ENCODE measurements around the gene SREBF1. TPM values are rescaled to one million over a fixed set of nuclear protein-coding genes. Genes with fewer than 3 reads are reported as not detected.

Gene SREBF1
- total RNA-seq, 1 donor from 2014 or later, result 23.0 TPM

GRCh38 chr17:17814162-17815061, 22.4 kb downstream of the SREBF1 start:
- no peaks in the 10 kb centered on the region for H3K9me3 ChIP-seq (ENCODE audit: control insufficient read depth in 3 of 3, low read length in 3 of 3)
- H3K4me3 ChIP-seq (ENCODE audit: low read length in 3 of 3), result peak overlapping the region in 2 of 3 donors; percentile 35 to 48
- H3K4me1 ChIP-seq (ENCODE audit: control insufficient read depth in 3 of 3, insufficient read depth in 3 of 3, low read length in 3 of 3), result peaks cover 68 to 77% (median 74%) of the 10 kb centered on the region in 3 donors
- no peaks in the 10 kb centered on the region for H3K27me3 ChIP-seq (ENCODE audit: control insufficient read depth in 3 of 3, insufficient read depth in 3 of 3, low read length in 3 of 3)
- peak overlapping the region; percentile 12 to 87 (median 57) for H3K9ac ChIP-seq (ENCODE audit: low read depth in 1 of 3, low read length in 3 of 3)
- peaks cover 66 to 68% (median 67%) of the 10 kb centered on the region in 3 donors for H3K36me3 ChIP-seq (ENCODE audit: control insufficient read depth in 3 of 3, insufficient read depth in 3 of 3, low read length in 3 of 3)
- H3K27ac ChIP-seq (ENCODE audit: low read depth, low read length), result peak overlapping the region; percentile 95

- H3K36me3 ChIP-seq (ENCODE audit: control insufficient read depth in 3 of 3, insufficient read depth in 3 of 3, low read length in 3 of 3), result peaks cover 59 to 61% (median 60%) of the 10 kb centered on the region in 3 donors
- peaks cover 61 to 70% (median 67%) of the 10 kb centered on the region in 3 donors for H3K4me1 ChIP-seq (ENCODE audit: control insufficient read depth in 3 of 3, insufficient read depth in 3 of 3, low read length in 3 of 3)
- peak overlapping the region in 1 of 3 donors; percentile 87 for H3K9ac ChIP-seq (ENCODE audit: low read depth in 1 of 3, low read length in 3 of 3)
- H3K27ac ChIP-seq (ENCODE audit: low read depth, low read length), result peak overlapping the region; percentile 95
- H3K4me3 ChIP-seq (ENCODE audit: low read length in 3 of 3), result no peak overlapping the region
- no peaks in the 10 kb centered on the region for H3K27me3 ChIP-seq (ENCODE audit: control insufficient read depth in 3 of 3, insufficient read depth in 3 of 3, low read length in 3 of 3)
- no peaks in the 10 kb centered on the region for H3K9me3 ChIP-seq (ENCODE audit: control insufficient read depth in 3 of 3, low read length in 3 of 3)
Measured at GRCh38 chr17:17813725-17814095, 23.1 kb downstream of the SREBF1 start.

GRCh38 chr17:17813055-17813724, 23.6 kb downstream of the SREBF1 start:
- Histone ChIP-seq H3K4me3 (ENCODE audit: low read length in 3 of 3) (no peak overlapping the region), H3K9ac (ENCODE audit: low read depth in 1 of 3, low read length in 3 of 3) (no peak overlapping the region), H3K27me3 (ENCODE audit: control insufficient read depth in 3 of 3, insufficient read depth in 3 of 3, low read length in 3 of 3) (no peaks in the 10 kb centered on the region), H3K36me3 (ENCODE audit: control insufficient read depth in 3 of 3, insufficient read depth in 3 of 3, low read length in 3 of 3) (peaks cover 54 to 55% (median 55%) of the 10 kb centered on the region in 3 donors), H3K4me1 (ENCODE audit: control insufficient read depth in 3 of 3, insufficient read depth in 3 of 3, low read length in 3 of 3) (peaks cover 56 to 65% (median 62%) of the 10 kb centered on the region in 3 donors), H3K27ac (ENCODE audit: low read depth, low read length) (no peak overlapping the region), H3K9me3 (ENCODE audit: control insufficient read depth in 3 of 3, low read length in 3 of 3) (no peaks in the 10 kb centered on the region)

DNA sequence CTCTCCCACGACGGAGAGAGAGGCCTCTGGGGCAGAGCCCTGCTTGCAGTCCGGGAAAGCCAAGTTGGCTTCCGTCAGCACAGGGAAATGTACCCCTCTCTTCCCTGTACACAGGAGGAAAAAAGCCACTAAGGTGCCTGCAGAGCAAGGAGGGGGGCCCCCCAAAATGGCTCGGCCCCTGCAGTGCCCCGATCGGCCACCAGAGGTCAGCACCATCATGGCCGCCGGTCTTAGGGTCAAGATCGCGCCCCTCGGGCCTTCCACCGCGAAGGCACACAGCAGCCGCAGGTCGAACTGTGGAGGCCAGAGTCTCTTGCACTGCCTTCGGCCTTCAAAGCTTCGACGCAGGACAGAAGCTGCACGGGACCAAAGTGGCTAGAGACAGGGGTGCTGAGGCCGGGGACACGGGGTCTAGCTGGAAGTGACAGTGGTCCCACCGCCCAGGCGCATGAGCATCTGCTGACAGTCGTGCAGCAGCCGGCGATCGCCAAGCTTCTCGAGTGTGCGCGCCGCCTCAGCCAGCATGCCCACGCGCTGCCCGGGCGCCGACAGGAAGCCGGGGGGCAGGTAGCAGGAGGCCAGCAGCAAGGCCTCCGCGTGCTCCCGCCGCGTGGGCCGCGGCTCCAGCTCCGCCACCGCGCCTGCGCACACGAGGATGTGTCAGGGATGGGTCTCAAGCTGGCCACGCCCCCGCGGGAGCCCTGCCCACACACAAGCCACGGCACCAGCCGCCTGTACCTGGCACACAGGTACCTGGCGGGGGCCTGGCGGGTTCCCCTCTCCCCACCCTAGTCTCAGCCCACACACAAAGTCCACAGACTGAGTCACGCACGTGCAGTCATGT, 24.4 kb downstream of the SREBF1 start:
- peak overlapping the region in 1 of 3 donors; percentile 16 for H3K9ac ChIP-seq (ENCODE audit: low read depth in 1 of 3, low read length in 3 of 3)
- peaks cover 49 to 51% (median 49%) of the 10 kb centered on the region in 3 donors for H3K36me3 ChIP-seq (ENCODE audit: control insufficient read depth in 3 of 3, insufficient read depth in 3 of 3, low read length in 3 of 3)

DNA sequence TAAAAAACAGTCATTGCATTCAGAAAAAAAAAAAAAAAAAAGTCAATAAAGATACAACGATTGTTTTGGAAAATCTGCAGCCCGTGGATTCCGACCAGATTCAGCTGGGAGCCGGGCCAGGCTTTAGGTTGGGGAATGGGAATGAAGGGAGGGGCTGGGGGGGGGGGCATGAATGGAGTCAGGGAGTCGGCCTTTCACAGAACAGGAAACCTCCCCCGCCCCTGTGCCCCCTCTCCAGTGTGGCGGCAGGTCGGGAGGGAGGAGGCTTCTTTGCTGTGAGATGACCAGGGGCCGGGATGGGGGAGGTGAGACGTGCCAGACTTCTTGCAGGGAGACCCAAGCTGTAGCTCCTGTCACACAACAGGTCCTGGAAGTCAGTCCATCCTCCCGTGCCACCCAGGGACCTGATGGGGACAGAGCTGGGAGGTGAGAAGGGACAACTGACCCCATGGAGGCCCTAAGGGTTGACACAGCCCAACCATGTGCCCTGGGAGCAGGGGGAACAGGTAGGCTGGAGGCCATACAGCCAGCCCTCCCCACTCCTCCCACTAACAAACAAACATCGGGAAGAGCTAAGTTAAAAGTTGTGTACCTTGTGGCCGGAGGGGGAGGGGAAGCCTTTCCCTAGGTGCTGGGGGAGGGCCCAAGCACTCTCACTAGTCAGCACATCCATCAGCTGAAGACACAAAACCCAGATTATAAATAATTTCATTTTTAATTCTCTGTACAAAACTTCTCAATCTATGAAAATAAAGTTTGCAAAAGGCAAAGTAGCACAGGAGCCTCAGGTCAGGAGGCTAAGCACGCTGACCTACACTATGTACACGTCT, 25.2 kb downstream of the SREBF1 start:
- no peaks in the 10 kb centered on the region for H3K27me3 ChIP-seq (ENCODE audit: control insufficient read depth in 3 of 3, insufficient read depth in 3 of 3, low read length in 3 of 3)
- no peaks in the 10 kb centered on the region for H3K9me3 ChIP-seq (ENCODE audit: control insufficient read depth in 3 of 3, low read length in 3 of 3)
- H3K36me3 ChIP-seq (ENCODE audit: control insufficient read depth in 3 of 3, insufficient read depth in 3 of 3, low read length in 3 of 3), result peaks cover 41 to 42% (median 41%) of the 10 kb centered on the region in 3 donors
- no peak overlapping the region for H3K27ac ChIP-seq (ENCODE audit: low read depth, low read length)
- peaks cover 44 to 56% (median 52%) of the 10 kb centered on the region in 3 donors for H3K4me1 ChIP-seq (ENCODE audit: control insufficient read depth in 3 of 3, insufficient read depth in 3 of 3, low read length in 3 of 3)
- H3K9ac ChIP-seq (ENCODE audit: low read depth in 1 of 3, low read length in 3 of 3), result peak overlapping the region in 1 of 3 donors; percentile 25
- no peak overlapping the region for H3K4me3 ChIP-seq (ENCODE audit: low read length in 3 of 3)

More for the DNA sequence above, 24.4 kb downstream of the SREBF1 start:
- no peaks in the 10 kb centered on the region for H3K9me3 ChIP-seq (ENCODE audit: control insufficient read depth in 3 of 3, low read length in 3 of 3)
- H3K4me3 ChIP-seq (ENCODE audit: low read length in 3 of 3), result no peak overlapping the region
- no peaks in the 10 kb centered on the region for H3K27me3 ChIP-seq (ENCODE audit: control insufficient read depth in 3 of 3, insufficient read depth in 3 of 3, low read length in 3 of 3)
- peaks cover 49 to 63% (median 55%) of the 10 kb centered on the region in 3 donors for H3K4me1 ChIP-seq (ENCODE audit: control insufficient read depth in 3 of 3, insufficient read depth in 3 of 3, low read length in 3 of 3)
- H3K27ac ChIP-seq (ENCODE audit: low read depth, low read length), result peak overlapping the region; percentile 7

GRCh38 chr17:17810895-17811248, 25.9 kb downstream of the SREBF1 start:
- Histone ChIP-seq H3K27ac (ENCODE audit: low read depth, low read length) (no peak overlapping the region), H3K9ac (ENCODE audit: low read depth in 1 of 3, low read length in 3 of 3) (no peak overlapping the region), H3K27me3 (ENCODE audit: control insufficient read depth in 3 of 3, insufficient read depth in 3 of 3, low read length in 3 of 3) (no peaks in the 10 kb centered on the region), H3K4me3 (ENCODE audit: low read length in 3 of 3) (no peak overlapping the region), H3K9me3 (ENCODE audit: control insufficient read depth in 3 of 3, low read length in 3 of 3) (no peaks in the 10 kb centered on the region), H3K36me3 (ENCODE audit: control insufficient read depth in 3 of 3, insufficient read depth in 3 of 3, low read length in 3 of 3) (peaks cover 35 to 37% (median 36%) of the 10 kb centered on the region in 3 donors), H3K4me1 (ENCODE audit: control insufficient read depth in 3 of 3, insufficient read depth in 3 of 3, low read length in 3 of 3) (peaks cover 40 to 57% (median 54%) of the 10 kb centered on the region in 3 donors)

GRCh38 chr17:17810084-17810894, 26.5 kb downstream of the SREBF1 start:
- no peaks in the 10 kb centered on the region for H3K27me3 ChIP-seq (ENCODE audit: control insufficient read depth in 3 of 3, insufficient read depth in 3 of 3, low read length in 3 of 3)
- no peak overlapping the region for H3K4me3 ChIP-seq (ENCODE audit: low read length in 3 of 3)
- H3K9ac ChIP-seq (ENCODE audit: low read depth in 1 of 3, low read length in 3 of 3), result peak overlapping the region in 1 of 3 donors; percentile 16
- H3K36me3 ChIP-seq (ENCODE audit: control insufficient read depth in 3 of 3, insufficient read depth in 3 of 3, low read length in 3 of 3), result peaks cover 29 to 34% (median 32%) of the 10 kb centered on the region in 3 donors
- H3K27ac ChIP-seq (ENCODE audit: low read depth, low read length), result peak overlapping the region; percentile 36
- no peaks in the 10 kb centered on the region for H3K9me3 ChIP-seq (ENCODE audit: control insufficient read depth in 3 of 3, low read length in 3 of 3)
- H3K4me1 ChIP-seq (ENCODE audit: control insufficient read depth in 3 of 3, insufficient read depth in 3 of 3, low read length in 3 of 3), result peaks cover 40 to 57% (median 54%) of the 10 kb centered on the region in 3 donors

DNA sequence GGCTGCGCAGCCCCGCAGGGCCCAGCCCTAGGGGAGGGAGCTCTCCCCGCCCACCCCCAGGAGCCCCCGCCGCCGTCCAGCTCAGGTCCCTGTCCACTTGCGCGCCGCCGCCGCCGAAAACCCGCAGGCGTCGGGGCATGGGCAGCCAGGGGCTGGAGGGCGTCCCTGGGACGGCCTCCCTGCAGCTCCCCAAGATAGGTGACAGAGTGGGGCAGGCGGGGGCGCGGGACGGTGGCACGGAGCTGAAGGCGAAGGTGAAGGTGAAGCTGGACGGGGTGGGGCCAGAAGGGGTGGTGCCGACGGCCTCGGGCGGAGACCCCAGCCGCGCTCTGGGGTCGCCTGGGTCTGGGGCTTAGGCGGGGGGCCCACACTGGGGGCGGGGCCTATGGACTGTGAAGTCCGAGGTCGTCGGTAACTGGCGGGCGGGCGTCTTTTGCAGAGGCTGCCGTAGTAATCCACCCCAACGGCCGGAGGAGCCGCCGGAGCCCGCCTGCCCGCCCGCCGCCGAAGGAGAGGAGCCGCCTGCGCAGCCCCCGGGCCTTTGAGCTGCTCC, 27.2 kb downstream of the SREBF1 start:
- Histone ChIP-seq H3K9ac (ENCODE audit: low read depth in 1 of 3, low read length in 3 of 3) (no peak overlapping the region), H3K4me1 (ENCODE audit: control insufficient read depth in 3 of 3, insufficient read depth in 3 of 3, low read length in 3 of 3) (peaks cover 34 to 54% (median 50%) of the 10 kb centered on the region in 3 donors), H3K4me3 (ENCODE audit: low read length in 3 of 3) (no peak overlapping the region), H3K36me3 (ENCODE audit: control insufficient read depth in 3 of 3, insufficient read depth in 3 of 3, low read length in 3 of 3) (peaks cover 28 to 32% (median 29%) of the 10 kb centered on the region in 3 donors), H3K9me3 (ENCODE audit: control insufficient read depth in 3 of 3, low read length in 3 of 3) (no peaks in the 10 kb centered on the region), H3K27me3 (ENCODE audit: control insufficient read depth in 3 of 3, insufficient read depth in 3 of 3, low read length in 3 of 3) (no peaks in the 10 kb centered on the region), H3K27ac (ENCODE audit: low read depth, low read length) (peak overlapping the region; percentile 36)
